ENCODE measurements around the gene ZBTB16. TPM values are rescaled to one million over a fixed set of nuclear protein-coding genes. Genes with fewer than 3 reads are reported as not detected.
A peak's percentile ranks its signal among the peaks of the same experiment; 100 is the strongest.

ZBTB16 gene
- total and polyA plus RNA-seq, 4 donors = 8.9 to 140 (median 34.5) TPM

DNA sequence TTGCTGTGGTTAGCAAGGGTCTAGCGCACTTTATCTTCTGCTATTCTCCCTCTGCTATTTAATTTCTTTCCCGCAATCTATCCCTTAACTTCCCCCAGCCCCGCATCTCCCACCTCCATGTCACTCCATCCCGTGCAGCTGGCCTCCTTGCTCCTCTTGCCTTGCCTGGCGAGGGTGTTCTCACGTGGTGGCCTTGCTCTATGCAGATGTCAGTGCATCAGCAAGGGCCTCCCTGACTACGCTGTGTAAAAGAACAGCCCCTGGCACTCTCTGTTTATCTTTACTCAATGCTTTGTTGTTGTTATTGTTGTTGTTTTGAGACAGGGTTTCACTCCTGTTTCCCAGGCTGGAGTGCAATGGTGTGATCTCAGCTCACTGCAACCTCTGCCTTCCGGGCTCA is 122.2 kb downstream of the ZBTB16 start (continued):
- TF ChIP-seq, protein P1, sequence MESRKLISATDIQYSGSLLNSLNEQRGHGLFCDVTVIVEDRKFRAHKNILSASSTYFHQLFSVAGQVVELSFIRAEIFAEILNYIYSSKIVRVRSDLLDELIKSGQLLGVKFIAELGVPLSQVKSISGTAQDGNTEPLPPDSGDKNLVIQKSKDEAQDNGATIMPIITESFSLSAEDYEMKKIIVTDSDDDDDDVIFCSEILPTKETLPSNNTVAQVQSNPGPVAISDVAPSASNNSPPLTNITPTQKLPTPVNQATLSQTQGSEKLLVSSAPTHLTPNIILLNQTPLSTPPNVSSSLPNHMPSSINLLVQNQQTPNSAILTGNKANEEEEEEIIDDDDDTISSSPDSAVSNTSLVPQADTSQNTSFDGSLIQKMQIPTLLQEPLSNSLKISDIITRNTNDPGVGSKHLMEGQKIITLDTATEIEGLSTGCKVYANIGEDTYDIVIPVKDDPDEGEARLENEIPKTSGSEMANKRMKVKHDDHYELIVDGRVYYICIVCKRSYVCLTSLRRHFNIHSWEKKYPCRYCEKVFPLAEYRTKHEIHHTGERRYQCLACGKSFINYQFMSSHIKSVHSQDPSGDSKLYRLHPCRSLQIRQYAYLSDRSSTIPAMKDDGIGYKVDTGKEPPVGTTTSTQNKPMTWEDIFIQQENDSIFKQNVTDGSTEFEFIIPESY (IDR thresholded peaks at IDR 0.05) = no peak
- TF ChIP-seq RXRA (IDR thresholded peaks at IDR 0.05) = no peak
- no peak for TF ChIP-seq FOXA2 (IDR thresholded peaks at IDR 0.05)
- no peak for TF ChIP-seq SP1 (IDR thresholded peaks at IDR 0.05)
- no peak for TF ChIP-seq HNF4G (IDR thresholded peaks at IDR 0.05)

- Histone ChIP-seq H3K27me3 (ENCODE audit: control insufficient read depth in 4 of 4, insufficient read depth in 4 of 4, low read length in 3 of 4) (no peaks in the 10 kb centered on the region), H3K4me3 (ENCODE audit: low read depth in 1 of 3, low read length in 3 of 3) (no peak overlapping the region), H3K4me1 (ENCODE audit: control insufficient read depth in 4 of 4, insufficient read depth in 4 of 4, low read length in 3 of 4) (peaks cover 21 to 61% (median 50%) of the 10 kb centered on the region in 4 donors), H3K9ac (ENCODE audit: low read depth in 1 of 2, low read length in 2 of 2) (no peak overlapping the region), H3K36me3 (ENCODE audit: control insufficient read depth in 4 of 4, insufficient read depth in 3 of 4, low read depth in 1 of 4, low read length in 3 of 4) (peaks cover 4 to 14% (median 10%) of the 10 kb centered on the region in 4 donors), H3K9me3 (ENCODE audit: control insufficient read depth in 4 of 4, low read length in 3 of 4) (no peaks in the 10 kb centered on the region), H3K27ac (ENCODE audit: low read depth in 1 of 2, low read length in 2 of 2) (peak overlapping the region; percentile 19 to 32)
- DNase-seq (ENCODE audit: low spot score) = no peak
- TF ChIP-seq, protein P1 (IDR thresholded peaks at IDR 0.05) = no peak
- TF ChIP-seq HNF4G (IDR thresholded peaks at IDR 0.05) (no peak), FOXA2 (IDR thresholded peaks at IDR 0.05) (no peak), NR2F2 (IDR thresholded peaks at IDR 0.05) (no peak), HNF4A (conservative IDR thresholded peaks at IDR 0.05) (no peak), YY1 (IDR thresholded peaks at IDR 0.05) (no peak), TAF1 (conservative IDR thresholded peaks at IDR 0.05) (no peak)
- TF ChIP-seq, protein P2, sequence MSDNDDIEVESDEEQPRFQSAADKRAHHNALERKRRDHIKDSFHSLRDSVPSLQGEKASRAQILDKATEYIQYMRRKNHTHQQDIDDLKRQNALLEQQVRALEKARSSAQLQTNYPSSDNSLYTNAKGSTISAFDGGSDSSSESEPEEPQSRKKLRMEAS (IDR thresholded peaks at IDR 0.05) = no peak
- 73% methylated on average over 11 of the region's 11 CpGs for WGBS
These were observed 123.0 kb downstream of the ZBTB16 start for GRCh38 chr11:114182471-114183043.

DNA sequence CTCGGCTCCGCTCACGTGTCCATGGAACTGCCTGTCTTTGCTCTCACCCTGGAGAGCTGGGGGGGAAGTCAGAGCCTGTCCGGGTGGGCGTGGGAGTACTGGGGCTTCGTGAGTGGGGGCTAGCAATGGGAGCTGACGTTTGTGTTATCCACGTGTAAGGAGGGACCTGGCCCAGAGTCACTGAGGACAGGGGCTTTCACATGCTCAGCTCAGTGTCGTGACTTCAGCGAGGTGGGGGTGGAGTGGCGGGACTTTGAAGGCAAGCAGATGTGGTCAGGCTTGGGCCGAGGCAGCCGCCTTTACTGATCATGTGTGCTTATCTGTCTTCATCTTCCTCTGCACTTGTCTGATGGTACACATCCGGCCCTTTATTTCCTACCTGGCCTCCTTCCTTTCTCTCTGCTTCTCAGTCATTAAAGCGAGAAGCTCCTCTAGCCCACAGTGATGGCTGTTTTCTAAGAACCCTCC is 123.6 kb downstream of the ZBTB16 start:
- DNase-seq (ENCODE audit: low spot score) = no peak
- Histone ChIP-seq H3K27me3 (ENCODE audit: control insufficient read depth in 4 of 4, insufficient read depth in 4 of 4, low read length in 3 of 4) (no peaks in the 10 kb centered on the region), H3K9ac (ENCODE audit: low read depth in 1 of 2, low read length in 2 of 2) (no peak overlapping the region), H3K27ac (ENCODE audit: low read depth in 1 of 2, low read length in 2 of 2) (peak overlapping the region; percentile 19 to 32), H3K36me3 (ENCODE audit: control insufficient read depth in 4 of 4, insufficient read depth in 3 of 4, low read depth in 1 of 4, low read length in 3 of 4) (peaks cover 4 to 17% (median 11%) of the 10 kb centered on the region in 4 donors), H3K4me1 (ENCODE audit: control insufficient read depth in 4 of 4, insufficient read depth in 4 of 4, low read length in 3 of 4) (peaks cover 20 to 56% (median 45%) of the 10 kb centered on the region in 4 donors), H3K4me3 (ENCODE audit: low read depth in 1 of 3, low read length in 3 of 3) (no peak overlapping the region), H3K9me3 (ENCODE audit: control insufficient read depth in 4 of 4, low read length in 3 of 4) (no peaks in the 10 kb centered on the region)
- TF ChIP-seq SP1 (IDR thresholded peaks at IDR 0.05) = no peak
- no peak for TF ChIP-seq YY1 (IDR thresholded peaks at IDR 0.05)
- TF ChIP-seq HNF4G (IDR thresholded peaks at IDR 0.05) = no peak
- no peak for TF ChIP-seq NR2F2 (IDR thresholded peaks at IDR 0.05)
- TF ChIP-seq FOXA1 (IDR thresholded peaks at IDR 0.05) = no peak
- TF ChIP-seq JUND (IDR thresholded peaks at IDR 0.05) = no peak
- no peak for TF ChIP-seq EGR1 (IDR thresholded peaks at IDR 0.05; ENCODE audit: low read depth in 2 of 2)
- no peak for TF ChIP-seq RXRA (IDR thresholded peaks at IDR 0.05)
- TF ChIP-seq, protein P3, sequence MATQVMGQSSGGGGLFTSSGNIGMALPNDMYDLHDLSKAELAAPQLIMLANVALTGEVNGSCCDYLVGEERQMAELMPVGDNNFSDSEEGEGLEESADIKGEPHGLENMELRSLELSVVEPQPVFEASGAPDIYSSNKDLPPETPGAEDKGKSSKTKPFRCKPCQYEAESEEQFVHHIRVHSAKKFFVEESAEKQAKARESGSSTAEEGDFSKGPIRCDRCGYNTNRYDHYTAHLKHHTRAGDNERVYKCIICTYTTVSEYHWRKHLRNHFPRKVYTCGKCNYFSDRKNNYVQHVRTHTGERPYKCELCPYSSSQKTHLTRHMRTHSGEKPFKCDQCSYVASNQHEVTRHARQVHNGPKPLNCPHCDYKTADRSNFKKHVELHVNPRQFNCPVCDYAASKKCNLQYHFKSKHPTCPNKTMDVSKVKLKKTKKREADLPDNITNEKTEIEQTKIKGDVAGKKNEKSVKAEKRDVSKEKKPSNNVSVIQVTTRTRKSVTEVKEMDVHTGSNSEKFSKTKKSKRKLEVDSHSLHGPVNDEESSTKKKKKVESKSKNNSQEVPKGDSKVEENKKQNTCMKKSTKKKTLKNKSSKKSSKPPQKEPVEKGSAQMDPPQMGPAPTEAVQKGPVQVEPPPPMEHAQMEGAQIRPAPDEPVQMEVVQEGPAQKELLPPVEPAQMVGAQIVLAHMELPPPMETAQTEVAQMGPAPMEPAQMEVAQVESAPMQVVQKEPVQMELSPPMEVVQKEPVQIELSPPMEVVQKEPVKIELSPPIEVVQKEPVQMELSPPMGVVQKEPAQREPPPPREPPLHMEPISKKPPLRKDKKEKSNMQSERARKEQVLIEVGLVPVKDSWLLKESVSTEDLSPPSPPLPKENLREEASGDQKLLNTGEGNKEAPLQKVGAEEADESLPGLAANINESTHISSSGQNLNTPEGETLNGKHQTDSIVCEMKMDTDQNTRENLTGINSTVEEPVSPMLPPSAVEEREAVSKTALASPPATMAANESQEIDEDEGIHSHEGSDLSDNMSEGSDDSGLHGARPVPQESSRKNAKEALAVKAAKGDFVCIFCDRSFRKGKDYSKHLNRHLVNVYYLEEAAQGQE (IDR thresholded peaks at IDR 0.05) = no peak
- no peak for TF ChIP-seq TAF1 (conservative IDR thresholded peaks at IDR 0.05)
- TF ChIP-seq ATF3 (IDR thresholded peaks at IDR 0.05) = no peak
- 60% methylated on average over 15 of the region's 15 CpGs for WGBS

All from liver (tissue), 9 donors.